Breast epithelium (tissue), 4 donors: Measurements from ENCODE around the gene COPS6. TPM values are rescaled to one million over a fixed set of nuclear protein-coding genes. Genes with fewer than 3 reads are reported as not detected.

Source experiments
- DNase-seq, 2 donors: peaks; one replicate each; pipeline ENCODE4 v3.0.0-alpha.2; 2019; ENCODE audit warnings: low spot score in 2 of 2
- H3K27ac ChIP-seq, 2 donors: fragments of 200-600 bp; sonication (generic) in 1 of 2; one replicate each; pipeline ENCODE4 v1.5.1; 2016 to 2019; ENCODE audit warnings: mild to moderate bottlenecking in 1 of 2
- H3K27me3 ChIP-seq, 2 donors: fragments of 200-600 bp; sonication (generic) in 1 of 2; one replicate each; pipeline versions ENCODE4 v1.5.1 to v1.6.0; 2017 to 2019; ENCODE audit warnings: control low read depth in 1 of 2, mild to moderate bottlenecking in 1 of 2
- H3K36me3 ChIP-seq: fragments of 200-600 bp; one replicate; pipeline ENCODE4 v1.5.1; 2019
- H3K4me1 ChIP-seq, 2 donors: fragments of 200-600 bp; sonication (generic); one replicate each; pipeline ENCODE4 v1.5.1; 2016 to 2019; ENCODE audit warnings: control low read depth in 1 of 2
- H3K4me3 ChIP-seq, 3 donors: fragments of 200-600 bp; sonication (generic); 1 replicate in 2 of 3; 2 replicates in 1 of 3; pipeline ENCODE4 v1.5.1; 2016 to 2019; ENCODE audit warnings: mild to moderate bottlenecking in 3 of 3, moderate library complexity in 2 of 3
- H3K9me3 ChIP-seq, 2 donors: fragments of 200-600 bp; sonication (generic) in 1 of 2; one replicate each; pipeline ENCODE4 v1.5.1; 2016 to 2019; ENCODE audit warnings: control low read depth in 1 of 2
- POLR2A ChIP-seq: fragments of 450-650 bp; IDR thresholded peaks from one replicate; pipeline ENCODE4 v1.6.1; 2016; ENCODE audit warnings: antibody characterized with exemption, mild to moderate bottlenecking, moderate library complexity
- POLR2AphosphoS5 ChIP-seq, 3 donors: sonication (generic); formaldehyde crosslinking; IDR thresholded peaks; one replicate each; pipeline ENCODE4 v1.6.1; 2017; ENCODE audit warnings: antibody characterized with exemption in 3 of 3
- intact Hi-C: fragments of 100-400 bp; cut with DNase I; formaldehyde crosslinking; loops from one replicate; pipeline ENCODE4 v1.15.1; 2023; ENCODE audit warnings: low total_unique reads
- total RNA-seq, 3 donors: library from RNA; depleted of rRNA; stranded (reverse); fragments of >200 nt; gene quantifications; one replicate each; pipeline ENCODE4 v1.1.0, GENCODE V29; 2016
- TF ChIP-seq, protein P1 (sequence below), 3 donors: fragments of 450-650 bp; IDR thresholded peaks; one replicate each; pipeline ENCODE4 v1.5.1; 2016 to 2017; ENCODE audit warnings: antibody characterized with exemption in 3 of 3, mild to moderate bottlenecking in 3 of 3, moderate library complexity in 3 of 3

The COPS6 gene
- total RNA-seq, 3 donors from 2014 or later: 40.8 to 73.4 (median 49.6) TPM

DNA sequence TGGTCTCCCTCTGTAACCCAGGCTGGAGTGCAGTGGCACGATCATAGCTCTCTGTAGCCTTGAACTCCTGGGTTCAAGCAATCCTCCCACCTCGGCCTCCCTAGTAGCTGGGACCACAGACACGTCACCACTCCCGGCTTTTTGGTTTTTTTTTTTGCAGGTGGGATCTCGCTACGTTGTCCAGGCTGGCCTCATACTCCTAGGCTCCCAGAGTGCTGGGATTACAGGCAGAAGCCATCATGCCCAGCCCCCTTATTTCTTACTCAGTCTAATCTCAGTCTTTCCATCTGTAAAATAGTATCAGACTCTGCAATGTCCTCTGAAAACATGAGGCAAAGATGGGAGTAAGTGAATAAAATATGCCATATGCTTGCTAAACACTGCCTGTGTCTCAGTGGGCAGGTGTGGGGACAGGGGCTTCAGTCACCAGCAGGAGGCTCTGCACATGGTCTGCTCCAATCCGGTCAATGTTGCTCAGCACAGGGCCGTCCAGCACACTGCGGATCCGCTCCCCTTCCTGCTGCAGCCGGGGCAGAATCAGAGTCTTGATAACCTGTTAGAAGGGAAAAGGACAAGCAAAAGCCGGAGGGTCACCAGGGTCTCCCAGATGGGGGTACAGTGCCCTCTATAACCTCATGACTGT is 20.9 kb downstream of the COPS6 start:
- no peaks in the 10 kb centered on the region for H3K9me3 ChIP-seq
- intact Hi-C loops: no loop called here
- H3K4me1 ChIP-seq: no peaks in the 10 kb centered on the region
- TF ChIP-seq POLR2AphosphoS5 (IDR thresholded peaks at IDR 0.05): no peak
- TF ChIP-seq POLR2A: no peak
- TF ChIP-seq, protein P1, sequence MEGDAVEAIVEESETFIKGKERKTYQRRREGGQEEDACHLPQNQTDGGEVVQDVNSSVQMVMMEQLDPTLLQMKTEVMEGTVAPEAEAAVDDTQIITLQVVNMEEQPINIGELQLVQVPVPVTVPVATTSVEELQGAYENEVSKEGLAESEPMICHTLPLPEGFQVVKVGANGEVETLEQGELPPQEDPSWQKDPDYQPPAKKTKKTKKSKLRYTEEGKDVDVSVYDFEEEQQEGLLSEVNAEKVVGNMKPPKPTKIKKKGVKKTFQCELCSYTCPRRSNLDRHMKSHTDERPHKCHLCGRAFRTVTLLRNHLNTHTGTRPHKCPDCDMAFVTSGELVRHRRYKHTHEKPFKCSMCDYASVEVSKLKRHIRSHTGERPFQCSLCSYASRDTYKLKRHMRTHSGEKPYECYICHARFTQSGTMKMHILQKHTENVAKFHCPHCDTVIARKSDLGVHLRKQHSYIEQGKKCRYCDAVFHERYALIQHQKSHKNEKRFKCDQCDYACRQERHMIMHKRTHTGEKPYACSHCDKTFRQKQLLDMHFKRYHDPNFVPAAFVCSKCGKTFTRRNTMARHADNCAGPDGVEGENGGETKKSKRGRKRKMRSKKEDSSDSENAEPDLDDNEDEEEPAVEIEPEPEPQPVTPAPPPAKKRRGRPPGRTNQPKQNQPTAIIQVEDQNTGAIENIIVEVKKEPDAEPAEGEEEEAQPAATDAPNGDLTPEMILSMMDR (IDR thresholded peaks at IDR 0.05): no peak
- no peaks in the 10 kb centered on the region for H3K27me3 ChIP-seq
- H3K27ac ChIP-seq: no peak overlapping the region
- no peak overlapping the region for H3K4me3 ChIP-seq
- DNase-seq: no peak
- H3K36me3 ChIP-seq: no peaks in the 10 kb centered on the region

DNA sequence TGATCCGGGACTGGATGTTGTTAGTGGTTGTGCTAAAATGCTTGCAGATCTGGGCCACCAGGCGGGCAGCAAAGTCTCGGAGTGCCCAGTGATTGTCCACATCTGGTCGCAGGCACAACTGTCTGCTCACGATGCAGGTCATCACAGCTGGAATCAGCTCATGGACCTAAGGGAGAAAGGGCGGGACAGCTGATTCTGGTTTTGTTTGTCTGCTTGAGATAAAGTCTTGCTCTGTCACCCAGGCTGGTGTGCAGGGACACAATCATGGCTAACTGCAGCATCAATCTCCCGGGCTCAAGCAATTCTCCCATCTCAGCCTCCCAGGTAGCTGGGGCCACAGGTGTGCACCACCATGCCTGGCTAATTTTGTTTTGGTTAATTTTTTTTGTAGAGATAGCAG is 22.4 kb downstream of the COPS6 start:
- DNase-seq: no peak
- Histone ChIP-seq H3K27me3 (no peaks in the 10 kb centered on the region), H3K36me3 (no peaks in the 10 kb centered on the region), H3K27ac (no peak overlapping the region), H3K9me3 (no peaks in the 10 kb centered on the region), H3K4me1 (no peaks in the 10 kb centered on the region), H3K4me3 (no peak overlapping the region)
- no peak for TF ChIP-seq POLR2A
- TF ChIP-seq, protein P1 (IDR thresholded peaks at IDR 0.05): no peak
- no peak for TF ChIP-seq POLR2AphosphoS5 (IDR thresholded peaks at IDR 0.05)
- intact Hi-C loops: no loop called here

DNA sequence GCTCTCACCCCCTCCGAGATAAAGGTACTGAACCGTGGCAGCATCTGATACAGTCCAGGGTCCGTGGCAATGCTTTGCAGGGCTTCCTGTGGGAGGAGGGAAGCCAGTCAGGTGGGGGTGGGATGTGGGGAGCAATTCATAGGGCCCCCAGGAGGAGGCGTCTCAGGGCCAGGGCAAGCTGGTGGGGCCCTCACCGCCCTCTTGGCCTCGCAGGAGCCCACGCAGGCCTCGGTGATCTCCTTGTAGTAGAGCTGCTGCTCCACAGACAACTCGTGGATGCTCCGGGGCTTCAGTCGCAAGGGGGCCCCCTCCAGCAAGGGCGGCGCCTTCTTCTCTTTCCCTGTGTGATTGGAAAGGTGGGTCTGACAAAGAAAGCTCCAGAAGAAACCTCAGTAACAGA is 23.1 kb downstream of the COPS6 start:
- no peaks in the 10 kb centered on the region for H3K4me1 ChIP-seq
- no peaks in the 10 kb centered on the region for H3K27me3 ChIP-seq
- no peak overlapping the region for H3K4me3 ChIP-seq
- intact Hi-C loops: no loop called here
- TF ChIP-seq POLR2AphosphoS5 (IDR thresholded peaks at IDR 0.05): no peak
- TF ChIP-seq, protein P1 (IDR thresholded peaks at IDR 0.05): no peak
- no peak for TF ChIP-seq POLR2A
- H3K9me3 ChIP-seq: no peaks in the 10 kb centered on the region
- no peak overlapping the region for H3K27ac ChIP-seq
- no peaks in the 10 kb centered on the region for H3K36me3 ChIP-seq
- no peak for DNase-seq

DNA sequence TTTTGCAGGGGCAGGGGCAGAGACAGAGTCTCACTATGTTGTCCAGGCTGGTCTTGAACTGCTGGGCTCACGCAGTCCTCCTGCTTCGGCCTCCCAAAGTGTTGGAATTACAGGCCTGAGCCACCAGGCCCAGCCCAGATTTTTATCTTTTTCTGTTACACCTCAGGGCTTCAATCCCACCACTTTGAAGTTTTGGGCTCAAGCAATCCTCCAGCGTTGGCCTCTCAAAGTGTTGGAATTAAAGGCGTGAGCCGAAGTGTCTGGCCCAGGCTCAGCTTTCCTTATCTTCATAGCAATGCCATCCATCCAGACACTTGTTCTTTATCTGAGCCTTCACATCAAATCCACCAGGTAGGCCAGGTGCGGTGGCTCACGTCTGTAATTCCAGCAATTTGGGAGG is 26.3 kb downstream of the COPS6 start:
- no peak for DNase-seq
- Histone ChIP-seq H3K9me3 (no peaks in the 10 kb centered on the region), H3K4me3 (no peak overlapping the region), H3K27ac (no peak overlapping the region), H3K27me3 (no peaks in the 10 kb centered on the region), H3K36me3 (no peaks in the 10 kb centered on the region), H3K4me1 (peaks cover under 1 to 3% of the 10 kb centered on the region in 2 donors)
- intact Hi-C loops: loop anchor here (5.0 kb wide), 1 partner anchor 847 kb away; no protein-coding TSS in a partner anchor
- TF ChIP-seq POLR2A (no peak), POLR2AphosphoS5 (IDR thresholded peaks at IDR 0.05) (no peak)
- TF ChIP-seq, protein P1 (IDR thresholded peaks at IDR 0.05): no peak

DNA sequence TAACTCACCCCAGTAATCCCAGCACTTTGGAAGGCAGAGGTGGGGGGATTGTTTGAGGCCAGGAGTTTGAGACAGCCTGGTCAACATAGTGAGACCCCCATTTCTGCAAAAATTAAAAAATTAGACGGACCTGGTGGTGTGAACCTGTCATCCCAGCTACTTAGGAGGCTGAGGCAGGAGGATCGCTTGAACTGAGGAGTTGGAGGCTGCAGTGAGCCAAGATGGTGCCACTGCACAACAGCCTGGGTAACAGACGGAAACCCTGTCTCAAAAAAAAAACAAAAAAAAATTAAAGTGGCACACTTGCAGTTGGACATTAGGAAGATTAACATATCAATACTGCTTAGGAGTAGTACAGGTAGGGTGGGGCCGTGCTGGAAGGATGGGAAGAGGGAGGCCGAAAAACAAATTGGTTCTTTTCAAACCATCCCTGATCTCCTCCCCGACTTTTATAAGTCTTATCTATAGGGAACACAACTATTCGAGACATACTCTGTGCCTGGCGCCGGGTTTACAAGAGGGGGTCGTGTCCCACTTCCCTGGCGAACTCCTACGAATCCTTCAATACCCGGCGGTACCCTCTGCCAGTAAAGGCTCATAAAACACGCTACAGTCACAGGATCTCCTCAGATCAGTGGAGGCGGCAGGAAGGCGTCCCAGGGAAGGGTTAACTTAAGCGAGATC is 29.8 kb downstream of the COPS6 start:
- TF ChIP-seq, protein P1 (IDR thresholded peaks at IDR 0.05): no peak
- TF ChIP-seq POLR2A: no peak
- TF ChIP-seq POLR2AphosphoS5 (IDR thresholded peaks at IDR 0.05): no peak
- Histone ChIP-seq H3K27ac (peak overlapping the region; percentile 80 to 88), H3K4me1 (peaks cover 3 to 7% of the 10 kb centered on the region in 2 donors), H3K4me3 (peak overlapping the region; percentile 63 to 81 (median 76)), H3K36me3 (no peaks in the 10 kb centered on the region), H3K9me3 (no peaks in the 10 kb centered on the region), H3K27me3 (no peaks in the 10 kb centered on the region)
- intact Hi-C loops: loop anchor here (5.0 kb wide), 1 partner anchor 844 kb away; no protein-coding TSS in a partner anchor
- no peak for DNase-seq
